ENCODE results near the gene BAIAP2L1.

BAIAP2L1 gene

GRCh38 chr7:98265841-98266271 is 135.0 kb downstream of the BAIAP2L1 start:
- peak in 1 of 2 experiments; percentile 77 for DNase-seq

GRCh38 chr7:98257701-98258100 is 143.2 kb downstream of the BAIAP2L1 start:
- DNase-seq, result no peak

- no peak for DNase-seq
Measured at GRCh38 chr7:98256431-98256830, 144.5 kb downstream of the BAIAP2L1 start.

GRCh38 chr7:98254951-98255610 is 145.8 kb downstream of the BAIAP2L1 start:
- no peak for DNase-seq

GRCh38 chr7:98254516-98254915 is 146.4 kb downstream of the BAIAP2L1 start:
- DNase-seq, result no peak

- DNase-seq, result no peak
Measured at GRCh38 chr7:98252425-98253054, 148.3 kb downstream of the BAIAP2L1 start.

- peak; percentile 77 to 84 for DNase-seq
Measured at GRCh38 chr7:98251601-98252424, 149.1 kb downstream of the BAIAP2L1 start, which contains the start of gene TECPR1. Gene TECPR1, minus strand, starts transcription at chr7:98252232. Its CDS starts 6,086 bp downstream, at chr7:98246146.

- DNase-seq, result no peak
Measured at GRCh38 chr7:98251231-98251600, 149.7 kb downstream of the BAIAP2L1 start.

- no peak for DNase-seq
Measured at GRCh38 chr7:98250789-98251188, 150.1 kb downstream of the BAIAP2L1 start.

- DNase-seq, result no peak
Measured at GRCh38 chr7:98249106-98249505, 151.8 kb downstream of the BAIAP2L1 start.

- DNase-seq, result no peak
Measured at GRCh38 chr7:98248156-98248555, 152.7 kb downstream of the BAIAP2L1 start.

GRCh38 chr7:98244871-98245270 is 156.0 kb downstream of the BAIAP2L1 start:
- no peak for DNase-seq

- no peak for DNase-seq
Measured at GRCh38 chr7:98242934-98243333, 158.0 kb downstream of the BAIAP2L1 start.

GRCh38 chr7:98242342-98242741 is 158.5 kb downstream of the BAIAP2L1 start:
- DNase-seq, result no peak

- no peak for DNase-seq
Measured at GRCh38 chr7:98241674-98242241, 159.1 kb downstream of the BAIAP2L1 start.

Measured in SW 1271 (cell line).